Body of pancreas (tissue), 4 donors: Measurements from ENCODE around the gene MFAP5. TPM values are rescaled to one million over a fixed set of nuclear protein-coding genes. Genes with fewer than 3 reads are reported as not detected.

Experiments
- ATAC-seq: fragments of 150-250 bp; one replicate; pipeline ENCODE4 v1.9.1; 2016
- DNase-seq, 4 donors: peaks; one replicate each; pipeline ENCODE4 v3.0.0-alpha.2; 2019
- H3K27ac ChIP-seq, 4 donors: fragments of 200-600 bp; sonication (generic); 1 replicate in 3 of 4; 2 replicates in 1 of 4; pipeline versions ENCODE4 v1.5.1 to v1.6.1; 2016 to 2019; ENCODE audit warnings: mild to moderate bottlenecking in 1 of 4, mixed read lengths in 1 of 4, moderate library complexity in 1 of 4
- H3K27me3 ChIP-seq, 2 donors: fragments of 200-600 bp; sonication (generic); one replicate each; pipeline ENCODE4 v1.6.0; 2016; ENCODE audit warnings: mild to moderate bottlenecking in 1 of 2
- H3K36me3 ChIP-seq, 2 donors: fragments of 200-600 bp; sonication (generic); replicated peaks in 1 of 2; 2 replicates each; pipeline ENCODE4 v1.5.1; 2016; ENCODE audit warnings: low read depth in 2 of 2; ENCODE audit not compliant: insufficient read depth in 1 of 2
- H3K4me1 ChIP-seq: fragments of 200-600 bp; sonication (generic); one replicate; pipeline ENCODE4 v1.6.0; 2016
- H3K4me3 ChIP-seq, 2 donors: fragments of 200-600 bp; sonication (generic); 1 replicate in 1 of 2; 2 replicates in 1 of 2; pipeline ENCODE4 v1.5.1; 2016 to 2019
- H3K9me3 ChIP-seq, 3 donors: fragments of 200-600 bp; sonication (generic); 1 replicate in 2 of 3; 2 replicates in 1 of 3; pipeline ENCODE4 v1.5.1; 2016
- POLR2A ChIP-seq, 3 donors: fragments of 450-650 bp; IDR thresholded peaks; one replicate each; pipeline ENCODE4 v1.6.1; 2016; ENCODE audit warnings: antibody characterized with exemption in 3 of 3, mild to moderate bottlenecking in 2 of 3
- WGBS, 2 donors: methylation state at CpG; one replicate each; pipeline ENCODE4 v1.1.5; 2017; 5-methylcytosine and 5-hydroxymethylcytosine counted together
- intact Hi-C: fragments of 100-400 bp; cut with DNase I; formaldehyde crosslinking; loops from one replicate; pipeline ENCODE4 v1.15.1; 2023
- total RNA-seq, 2 donors: library from RNA; depleted of rRNA; stranded (reverse); fragments of >200 nt; gene quantifications; one replicate each; pipeline ENCODE4 v1.1.0, GENCODE V29; 2016
- TF ChIP-seq, protein P1 (sequence below), 7 experiments: fragments of 450-650 bp in 4 of 7; fragments of 200-600 bp in 3 of 7; sonication (generic) in 3 of 7; IDR thresholded peaks; one replicate each; pipeline ENCODE4 v1.5.1; 2016 to 2019; ENCODE audit warnings: antibody characterized with exemption in 7 of 7

The MFAP5 gene
- total RNA-seq, 2 donors from 2014 or later = 17.9 to 33.0 TPM

DNA sequence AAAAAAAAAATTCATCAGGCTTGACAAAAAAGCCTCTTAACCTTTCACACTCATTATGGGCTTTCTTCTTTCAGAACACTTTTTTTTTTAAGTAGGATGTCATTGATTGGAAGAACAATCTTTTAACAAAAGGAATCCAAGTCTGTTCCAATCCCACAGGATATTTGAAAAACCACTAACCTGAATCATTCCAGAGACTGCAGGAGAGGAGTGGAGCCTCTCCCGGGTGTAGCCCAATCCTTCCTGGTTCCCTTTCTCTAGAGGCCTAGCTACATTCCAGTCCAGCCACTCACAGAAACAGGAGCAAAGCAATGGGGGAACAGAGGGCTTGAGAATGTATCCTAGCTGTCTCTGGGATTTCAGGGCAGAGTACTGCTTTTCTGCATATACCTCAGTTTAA lies 4.3 kb downstream of the MFAP5 start:
- Histone ChIP-seq H3K27me3 (no peaks in the 10 kb centered on the region), H3K27ac (no peak overlapping the region), H3K36me3 (no peaks in the 10 kb centered on the region), H3K4me1 (no peaks in the 10 kb centered on the region), H3K4me3 (no peak overlapping the region), H3K9me3 (no peaks in the 10 kb centered on the region)
- intact Hi-C loops = no loop called here
- no peak for ATAC-seq
- no peak for DNase-seq
- 23 to 43% methylated on average over 1 of the region's 1 CpG for WGBS, 2 donors
- TF ChIP-seq POLR2A (IDR thresholded peaks at IDR 0.05) = no peak
- TF ChIP-seq, protein P1, sequence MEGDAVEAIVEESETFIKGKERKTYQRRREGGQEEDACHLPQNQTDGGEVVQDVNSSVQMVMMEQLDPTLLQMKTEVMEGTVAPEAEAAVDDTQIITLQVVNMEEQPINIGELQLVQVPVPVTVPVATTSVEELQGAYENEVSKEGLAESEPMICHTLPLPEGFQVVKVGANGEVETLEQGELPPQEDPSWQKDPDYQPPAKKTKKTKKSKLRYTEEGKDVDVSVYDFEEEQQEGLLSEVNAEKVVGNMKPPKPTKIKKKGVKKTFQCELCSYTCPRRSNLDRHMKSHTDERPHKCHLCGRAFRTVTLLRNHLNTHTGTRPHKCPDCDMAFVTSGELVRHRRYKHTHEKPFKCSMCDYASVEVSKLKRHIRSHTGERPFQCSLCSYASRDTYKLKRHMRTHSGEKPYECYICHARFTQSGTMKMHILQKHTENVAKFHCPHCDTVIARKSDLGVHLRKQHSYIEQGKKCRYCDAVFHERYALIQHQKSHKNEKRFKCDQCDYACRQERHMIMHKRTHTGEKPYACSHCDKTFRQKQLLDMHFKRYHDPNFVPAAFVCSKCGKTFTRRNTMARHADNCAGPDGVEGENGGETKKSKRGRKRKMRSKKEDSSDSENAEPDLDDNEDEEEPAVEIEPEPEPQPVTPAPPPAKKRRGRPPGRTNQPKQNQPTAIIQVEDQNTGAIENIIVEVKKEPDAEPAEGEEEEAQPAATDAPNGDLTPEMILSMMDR (IDR thresholded peaks at IDR 0.05) = no peak

DNA sequence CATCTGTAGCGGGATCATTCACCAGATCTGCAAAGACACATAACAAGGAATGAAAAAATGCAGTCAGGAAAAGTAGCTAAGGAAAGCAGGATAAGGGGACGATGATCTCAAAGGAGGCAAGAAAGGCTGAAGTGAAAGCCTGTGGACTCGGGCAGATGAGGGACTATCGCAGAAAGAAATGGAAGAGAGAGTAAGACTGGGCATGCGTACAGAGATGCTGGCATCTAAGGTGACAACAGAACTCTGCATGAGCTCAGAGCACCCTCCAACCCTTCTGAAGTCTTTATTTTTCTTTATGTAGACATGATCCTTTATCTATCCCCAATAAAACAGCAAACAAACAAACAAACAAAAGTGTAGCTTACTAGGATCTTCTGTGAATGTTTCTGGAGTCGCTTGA lies 7.2 kb downstream of the MFAP5 start:
- no peak overlapping the region for H3K27ac ChIP-seq
- WGBS, 2 donors = 69 to 73% methylated on average over 6 of the region's 6 CpGs
- H3K27me3 ChIP-seq = no peaks in the 10 kb centered on the region
- TF ChIP-seq POLR2A (IDR thresholded peaks at IDR 0.05) = no peak
- TF ChIP-seq, protein P1 (IDR thresholded peaks at IDR 0.05) = no peak
- ATAC-seq (no peak), DNase-seq (no peak)
- intact Hi-C loops = no loop called here
- H3K4me3 ChIP-seq = no peak overlapping the region
- no peaks in the 10 kb centered on the region for H3K9me3 ChIP-seq
- H3K4me1 ChIP-seq = no peaks in the 10 kb centered on the region
- H3K36me3 ChIP-seq = no peaks in the 10 kb centered on the region

DNA sequence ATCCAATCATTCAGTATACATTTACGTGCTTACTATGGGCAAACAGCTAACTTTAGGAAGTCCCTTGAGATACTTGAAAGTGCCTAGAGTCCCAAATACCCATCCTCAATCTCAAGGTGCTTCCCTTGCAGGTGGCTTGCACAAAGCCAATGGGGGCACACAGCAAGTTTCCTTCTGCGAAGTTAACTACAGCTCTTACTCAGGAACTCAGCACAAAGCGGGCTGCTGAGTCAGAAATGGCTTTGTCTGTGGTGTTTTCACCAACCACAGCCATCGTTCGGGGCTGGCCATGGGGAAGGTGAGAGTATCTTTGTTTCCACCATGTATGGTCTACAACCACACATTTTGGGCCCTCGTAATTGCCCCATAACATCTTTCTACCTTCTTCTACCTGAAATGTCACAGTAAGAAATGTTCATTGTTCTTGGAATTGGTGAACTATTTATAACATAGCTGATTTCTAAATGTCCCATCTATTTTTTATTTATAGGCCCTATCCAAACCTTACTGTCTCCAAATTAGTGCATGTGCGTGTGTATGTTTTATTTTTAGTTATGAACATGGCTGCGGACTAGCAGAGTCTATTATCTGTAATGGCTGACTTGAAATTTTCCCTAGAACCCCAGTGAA lies 13.9 kb downstream of the MFAP5 start:
- Histone ChIP-seq H3K9me3 (no peaks in the 10 kb centered on the region), H3K36me3 (no peaks in the 10 kb centered on the region), H3K4me1 (no peaks in the 10 kb centered on the region)

DNA sequence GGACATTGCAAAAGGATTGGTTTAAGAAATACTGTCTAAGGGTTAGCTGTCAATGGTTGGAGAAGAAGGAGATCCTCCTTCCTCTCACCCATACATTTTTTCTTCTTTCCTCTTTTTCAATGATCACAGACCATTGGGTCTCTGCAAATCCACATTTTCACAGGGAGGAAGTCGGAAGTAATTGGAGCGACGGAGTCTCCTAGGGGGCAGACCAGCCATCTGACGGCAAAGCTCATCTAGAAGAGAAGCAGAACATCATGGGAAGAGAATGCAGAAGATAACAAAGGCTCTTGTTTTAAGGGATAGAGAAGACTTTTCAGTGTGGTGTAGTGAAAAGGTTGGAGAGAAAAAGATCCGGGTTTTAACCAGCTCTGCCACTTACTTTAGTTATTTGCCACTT lies 14.7 kb downstream of the MFAP5 start:
- Histone ChIP-seq H3K27ac (no peak overlapping the region), H3K9me3 (no peaks in the 10 kb centered on the region), H3K4me3 (no peak overlapping the region), H3K4me1 (no peaks in the 10 kb centered on the region), H3K27me3 (no peaks in the 10 kb centered on the region), H3K36me3 (no peaks in the 10 kb centered on the region)
- no peak for DNase-seq
- WGBS, 2 donors = 75 to 85% methylated on average over 5 of the region's 5 CpGs
- intact Hi-C loops = no loop called here
- no peak for ATAC-seq
- TF ChIP-seq POLR2A (IDR thresholded peaks at IDR 0.05) = no peak
- TF ChIP-seq, protein P1 (IDR thresholded peaks at IDR 0.05) = no peak

More for the DNA sequence above, 13.9 kb downstream of the MFAP5 start:
- DNase-seq (no peak), ATAC-seq (no peak)
- TF ChIP-seq, protein P1 (IDR thresholded peaks at IDR 0.05) = no peak
- TF ChIP-seq POLR2A (IDR thresholded peaks at IDR 0.05) = no peak
- no peaks in the 10 kb centered on the region for H3K27me3 ChIP-seq
- no peak overlapping the region for H3K27ac ChIP-seq
- intact Hi-C loops = no loop called here
- H3K4me3 ChIP-seq = no peak overlapping the region
- 77 to 78% methylated on average over 8 of the region's 8 CpGs for WGBS, 2 donors
